H9 (cell line): ENCODE measurements around the gene ABR. TPM values are rescaled to one million over a fixed set of nuclear protein-coding genes. Genes with fewer than 3 reads are reported as not detected.
"Not testable (repeated sequence)": the region's sequence is repeated elsewhere in the genome, so short reads cannot be mapped to it uniquely, and the experiment has no call there.

Experiments used
- DNase-seq: peaks from one replicate; pipeline ENCODE4 v3.0.0-alpha.2; 2017
- H2AFZ ChIP-seq: one replicate; pipeline ENCODE4 v1.6.1; 2013; ENCODE audit warnings: mild to moderate bottlenecking, low read length, control low read depth, moderate library complexity
- H2AK5ac ChIP-seq: 2 replicates; pipeline ENCODE4 v1.6.1; 2013; ENCODE audit warnings: low read length, control low read depth, mixed read lengths; ENCODE audit not compliant: insufficient read length
- H2BK120ac ChIP-seq: one replicate; pipeline ENCODE4 v1.6.1; 2013; ENCODE audit warnings: low read depth, mild to moderate bottlenecking, low read length, control low read depth, inconsistent platforms; ENCODE audit not compliant: poor library complexity, severe bottlenecking
- H2BK12ac ChIP-seq: 2 replicates; pipeline ENCODE4 v1.6.1; 2013; ENCODE audit warnings: low read length, control low read depth, mixed read lengths, low read depth; ENCODE audit not compliant: insufficient read length
- H2BK15ac ChIP-seq: 2 replicates; pipeline ENCODE4 v1.6.1; 2013; ENCODE audit warnings: low read depth, low read length, control low read depth
- H2BK20ac ChIP-seq: one replicate; pipeline ENCODE4 v1.6.1; 2013; ENCODE audit warnings: low read depth, mild to moderate bottlenecking, low read length, control low read depth, inconsistent platforms; ENCODE audit not compliant: poor library complexity, severe bottlenecking
- H2BK5ac ChIP-seq: 2 replicates; pipeline ENCODE4 v1.6.1; 2013; ENCODE audit warnings: low read length, control low read depth, mixed read lengths; ENCODE audit not compliant: insufficient read length
- H3K14ac ChIP-seq: 2 replicates; pipeline ENCODE4 v1.6.1; 2013; ENCODE audit warnings: low read length, control low read depth; ENCODE audit not compliant: insufficient read depth
- H3K18ac ChIP-seq: 2 replicates; pipeline ENCODE4 v1.6.1; 2013; ENCODE audit warnings: low read depth, mild to moderate bottlenecking, mixed read lengths, low read length, control low read depth; ENCODE audit not compliant: insufficient read length
- H3K23ac ChIP-seq: 2 replicates; pipeline ENCODE4 v1.6.1; 2013; ENCODE audit warnings: low read length, control low read depth, mixed read lengths, low read depth; ENCODE audit not compliant: insufficient read length
- H3K23me2 ChIP-seq: 2 replicates; pipeline ENCODE4 v1.6.1; 2013; ENCODE audit warnings: low read depth, mild to moderate bottlenecking, mixed read lengths, low read length, control low read depth; ENCODE audit not compliant: insufficient read length, poor library complexity, severe bottlenecking
- H3K27ac ChIP-seq: 2 replicates; pipeline ENCODE4 v1.5.1; 2013; ENCODE audit warnings: low read length, control low read depth, mixed read lengths, low read depth; ENCODE audit not compliant: insufficient read length
- H3K27me3 ChIP-seq: 2 replicates; pipeline ENCODE4 v1.6.1; 2013; ENCODE audit warnings: low read length, control low read depth, inconsistent platforms; ENCODE audit not compliant: insufficient read depth
- H3K4ac ChIP-seq: 2 replicates; pipeline ENCODE4 v1.6.1; 2013; ENCODE audit warnings: low read depth, mild to moderate bottlenecking, control low read depth, inconsistent platforms, low read length, moderate library complexity
- H3K4me1 ChIP-seq: 2 replicates; pipeline ENCODE4 v1.6.1; 2013; ENCODE audit warnings: low read length, control low read depth, inconsistent platforms; ENCODE audit not compliant: insufficient read depth
- H3K4me2 ChIP-seq: 2 replicates; pipeline ENCODE4 v1.6.1; 2013; ENCODE audit warnings: low read length, control low read depth, mixed read lengths; ENCODE audit not compliant: insufficient read length, insufficient read depth
- H3K56ac ChIP-seq: 2 replicates; pipeline ENCODE4 v1.6.1; 2013; ENCODE audit warnings: low read depth, mild to moderate bottlenecking, mixed read lengths, low read length, control low read depth; ENCODE audit not compliant: insufficient read length
- H3K79me1 ChIP-seq: 2 replicates; pipeline ENCODE4 v1.6.1; 2013; ENCODE audit warnings: low read depth, mild to moderate bottlenecking, moderate library complexity, low read length, control low read depth, inconsistent platforms; ENCODE audit not compliant: insufficient read depth, poor library complexity, severe bottlenecking
- H3K79me2 ChIP-seq: 2 replicates; pipeline ENCODE4 v1.6.1; 2013; ENCODE audit warnings: low read length, control low read depth, inconsistent platforms; ENCODE audit not compliant: insufficient read depth
- H3K9ac ChIP-seq: 2 replicates; pipeline ENCODE4 v1.6.1; 2013; ENCODE audit warnings: low read length, control low read depth, mixed read lengths; ENCODE audit not compliant: insufficient read length; ENCODE audit errors: extremely low read depth
- H3K9me3 ChIP-seq: one replicate; pipeline ENCODE4 v1.6.1; 2013; ENCODE audit warnings: low read depth, low read length, inconsistent platforms; ENCODE audit not compliant: control insufficient read depth
- H3T11ph ChIP-seq: one replicate; pipeline ENCODE4 v1.6.1; 2013; ENCODE audit warnings: mild to moderate bottlenecking, low read length, control low read depth, inconsistent platforms
- H4K20me1 ChIP-seq: one replicate; pipeline ENCODE4 v1.6.1; 2013; ENCODE audit not compliant: control insufficient read depth, insufficient read length, insufficient read depth
- H4K5ac ChIP-seq: 2 replicates; pipeline ENCODE4 v1.6.1; 2013; ENCODE audit warnings: low read depth, mild to moderate bottlenecking, mixed read lengths, low read length, control low read depth; ENCODE audit not compliant: insufficient read length
- H4K8ac ChIP-seq: replicated peaks from 2 replicates; pipeline ENCODE4 v1.6.1; 2013; ENCODE audit warnings: low read length, control low read depth, mixed read lengths, low read depth; ENCODE audit not compliant: insufficient read length
- H4K91ac ChIP-seq: 2 replicates; pipeline ENCODE4 v1.6.1; 2013; ENCODE audit warnings: low read depth, mild to moderate bottlenecking, moderate library complexity, mixed read lengths, low read length, control low read depth; ENCODE audit not compliant: insufficient read length
- H3K27ac Mint-ChIP-seq, 3 experiments: 2 replicates in 2 of 3; 3 replicates in 1 of 3; pipeline ENCODE4 v1.8.0; 2020 to 2021; ENCODE audit warnings: mixed read lengths in 3 of 3, mild to moderate bottlenecking in 1 of 3, moderate library complexity in 1 of 3
- H3K27me3 Mint-ChIP-seq: 2 replicates; pipeline ENCODE4 v1.8.0; 2021; ENCODE audit warnings: low read depth, mild to moderate bottlenecking, moderate library complexity, mixed read lengths
- H3K36me3 Mint-ChIP-seq, 3 experiments: 2 replicates in 2 of 3; 3 replicates in 1 of 3; pipeline ENCODE4 v1.8.0; 2020 to 2021; ENCODE audit warnings: low read depth in 3 of 3, mixed read lengths in 3 of 3; ENCODE audit not compliant: insufficient read depth in 1 of 3
- H3K4me1 Mint-ChIP-seq, 2 experiments: 2 replicates each; pipeline ENCODE4 v1.8.0; 2020; ENCODE audit warnings: mixed read lengths in 2 of 2
- H3K4me3 Mint-ChIP-seq, 2 experiments: 2 replicates in 1 of 2; 3 replicates in 1 of 2; pipeline ENCODE4 v1.8.0; 2020 to 2021; ENCODE audit warnings: mild to moderate bottlenecking in 2 of 2, mixed read lengths in 2 of 2, moderate library complexity in 1 of 2
- H3K9me3 Mint-ChIP-seq, 2 experiments: 2 replicates in 1 of 2; 3 replicates in 1 of 2; pipeline ENCODE4 v1.8.0; 2020; ENCODE audit warnings: mild to moderate bottlenecking in 2 of 2, mixed read lengths in 2 of 2, moderate library complexity in 1 of 2
- CTCF ChIP-seq: fragments of 200-600 bp; sonication (generic); conservative IDR thresholded peaks from 3 replicates; pipeline ENCODE4 v1.8.0; 2021; ENCODE audit warnings: antibody characterized with exemption, mild to moderate bottlenecking
- WGBS: extraction: QIAGEN DNeasy Blood & Tissue Kit; methylation state at CpG from one replicate; pipeline ENCODE4 v1.1.7; 2013; ENCODE audit warnings: missing lambda C conversion rate, low lambda C conversion rate, mixed read lengths; ENCODE audit not compliant: insufficient read length; ENCODE audit errors: extremely low coverage; 5-methylcytosine and 5-hydroxymethylcytosine counted together
- total RNA-seq: library from RNA; stranded (reverse); gene quantifications from 2 replicates; pipeline ENCODE4 v1.2.1, GENCODE V29; 2021

ABR gene
- total RNA-seq, 1 experiment from 2014 or later, result 34.7 TPM

GRCh38 chr17:996554-997344 lies 183.0 kb downstream of the ABR start, which contains the start of gene TIMM22:
TSS of gene TIMM22 (plus strand) at chr17:997129. CDS start at chr17:997143, 14 bp downstream.
- peak; percentile 95 for TF ChIP-seq CTCF
- Histone ChIP-seq H3K27me3 (no peaks in the 10 kb centered on the region; the same call in 1 of the 2 replicates), H4K91ac (no peak within 1 kb of the TSS), H3K9ac (peak within 1 kb of the TSS; percentile 88), H3K27ac (no peak within 1 kb of the TSS), H3K4me2 (peak within 1 kb of the TSS; percentile 95), H3K23ac (peak within 1 kb of the TSS; percentile 41), H3K4ac (no peak within 1 kb of the TSS), H2BK120ac (no peak within 1 kb of the TSS), H4K8ac (no peak within 1 kb of the TSS), H2AFZ (peak within 1 kb of the TSS; percentile 98), H3K79me1 (no peaks in the 10 kb centered on the region), H3K4me1 (peaks cover 2% of the 10 kb centered on the region; the same call in 1 of the 2 replicates), H3K9me3 (no peaks in the 10 kb centered on the region), H2AK5ac (no peak within 1 kb of the TSS), H3K23me2 (peaks cover 3% of the 10 kb centered on the region), H3K79me2 (no peaks in the 10 kb centered on the region; the same call in 1 of the 2 replicates), H3K56ac (no peak within 1 kb of the TSS), H3T11ph (no peak within 1 kb of the TSS), H2BK12ac (no peak within 1 kb of the TSS), H2BK15ac (no peak within 1 kb of the TSS; the same call in 1 of the 2 replicates), H2BK20ac (no peak within 1 kb of the TSS), H4K5ac (no peak within 1 kb of the TSS), H3K18ac (peak within 1 kb of the TSS; percentile 100), H3K14ac (peak within 1 kb of the TSS; percentile 100), H2BK5ac (peak within 1 kb of the TSS; percentile 76), H4K20me1 (no peaks in the 10 kb centered on the region)
- H3K27me3 Mint-ChIP-seq, result peaks cover 13% of the 10 kb centered on the region
- H3K27ac Mint-ChIP-seq, result peak within 1 kb of the TSS; percentile 99 to 100 (median 99)
- H3K4me3 Mint-ChIP-seq, result peak within 1 kb of the TSS; percentile 94 to 97
- peak; percentile 99 for DNase-seq
- no CpG with 5 or more reads among the region's 71 CpGs for WGBS
- peaks cover 8% of the 10 kb centered on the region in 2 experiments for H3K4me1 Mint-ChIP-seq
- peaks cover 10 to 26% (median 24%) of the 10 kb centered on the region in 3 experiments; a peak in 6 of 7 replicates for H3K36me3 Mint-ChIP-seq
- peaks cover 3 to 10% of the 10 kb centered on the region in 2 experiments; a peak in 4 of 5 replicates for H3K9me3 Mint-ChIP-seq

- H3K56ac ChIP-seq, H4K8ac ChIP-seq, H3K27ac Mint-ChIP-seq, H3K79me1 ChIP-seq, H3K9ac ChIP-seq, H2AK5ac ChIP-seq, H2BK5ac ChIP-seq, DNase-seq, H3K4me1 Mint-ChIP-seq, H3K23me2 ChIP-seq, H3K18ac ChIP-seq, H2BK120ac ChIP-seq, H4K20me1 ChIP-seq, H2BK20ac ChIP-seq, H3K4me1 ChIP-seq, H3K4me2 ChIP-seq, H3K9me3 ChIP-seq, H2AFZ ChIP-seq, H3K4ac ChIP-seq, H3K14ac ChIP-seq, H3K27me3 ChIP-seq, H3K23ac ChIP-seq, H4K91ac ChIP-seq, H2BK15ac ChIP-seq, H3K4me3 Mint-ChIP-seq, H3T11ph ChIP-seq, H2BK12ac ChIP-seq, H3K27ac ChIP-seq, H4K5ac ChIP-seq, H3K79me2 ChIP-seq: not testable (repeated sequence)
- Mint-ChIP-seq H3K36me3 (peaks cover 8 to 12% (median 9%) of the 10 kb centered on the region in 3 experiments; a peak in 6 of 7 replicates), H3K27me3 (peaks cover 18% of the 10 kb centered on the region), H3K9me3 (peaks cover 3 to 10% of the 10 kb centered on the region in 2 experiments; a peak in 4 of 5 replicates)
- WGBS, result no CpG with 5 or more reads among the region's 8 CpGs
Observed at GRCh38 chr17:995324-995723, 184.5 kb downstream of the ABR start.
